ENCODE results near the gene RBM23.

- no peak for TF ChIP-seq CTCF (IDR thresholded peaks at IDR 0.05)
- TF ChIP-seq POLR2AphosphoS5 (IDR thresholded peaks at IDR 0.05), result no peak
- no peak for TF ChIP-seq EP300 (IDR thresholded peaks at IDR 0.05)
Measured at GRCh38 chr14:22870811-22871223, 48.1 kb downstream of the RBM23 start.
